Body of pancreas (tissue), 4 donors: ENCODE data around the gene EXOSC7. TPM values are rescaled to one million over a fixed set of nuclear protein-coding genes. Genes with fewer than 3 reads are reported as not detected.

Source experiments
- ATAC-seq: fragments of 150-250 bp; one replicate; pipeline ENCODE4 v1.9.1; 2016
- DNase-seq, 4 donors: peaks; one replicate each; pipeline ENCODE4 v3.0.0-alpha.2; 2019
- H3K27ac ChIP-seq, 4 donors: fragments of 200-600 bp; sonication (generic); 1 replicate in 3 of 4; 2 replicates in 1 of 4; pipeline versions ENCODE4 v1.5.1 to v1.6.1; 2016 to 2019; ENCODE audit warnings: mild to moderate bottlenecking in 1 of 4, mixed read lengths in 1 of 4, moderate library complexity in 1 of 4
- H3K27me3 ChIP-seq, 2 donors: fragments of 200-600 bp; sonication (generic); one replicate each; pipeline ENCODE4 v1.6.0; 2016; ENCODE audit warnings: mild to moderate bottlenecking in 1 of 2
- H3K36me3 ChIP-seq, 2 donors: fragments of 200-600 bp; sonication (generic); replicated peaks in 1 of 2; 2 replicates each; pipeline ENCODE4 v1.5.1; 2016; ENCODE audit warnings: low read depth in 2 of 2; ENCODE audit not compliant: insufficient read depth in 1 of 2
- H3K4me1 ChIP-seq: fragments of 200-600 bp; sonication (generic); one replicate; pipeline ENCODE4 v1.6.0; 2016
- H3K4me3 ChIP-seq, 2 donors: fragments of 200-600 bp; sonication (generic); 1 replicate in 1 of 2; 2 replicates in 1 of 2; pipeline ENCODE4 v1.5.1; 2016 to 2019
- H3K9me3 ChIP-seq, 3 donors: fragments of 200-600 bp; sonication (generic); 1 replicate in 2 of 3; 2 replicates in 1 of 3; pipeline ENCODE4 v1.5.1; 2016
- POLR2A ChIP-seq, 3 donors: fragments of 450-650 bp; IDR thresholded peaks; one replicate each; pipeline ENCODE4 v1.6.1; 2016; ENCODE audit warnings: antibody characterized with exemption in 3 of 3, mild to moderate bottlenecking in 2 of 3
- WGBS, 2 donors: methylation state at CpG; one replicate each; pipeline ENCODE4 v1.1.5; 2017; 5-methylcytosine and 5-hydroxymethylcytosine counted together
- intact Hi-C: fragments of 100-400 bp; cut with DNase I; formaldehyde crosslinking; loops from one replicate; pipeline ENCODE4 v1.15.1; 2023
- total RNA-seq, 2 donors: library from RNA; depleted of rRNA; stranded (reverse); fragments of >200 nt; gene quantifications; one replicate each; pipeline ENCODE4 v1.1.0, GENCODE V29; 2016
- TF ChIP-seq, protein P1 (sequence below), 7 experiments: fragments of 450-650 bp in 4 of 7; fragments of 200-600 bp in 3 of 7; sonication (generic) in 3 of 7; IDR thresholded peaks; one replicate each; pipeline ENCODE4 v1.5.1; 2016 to 2019; ENCODE audit warnings: antibody characterized with exemption in 7 of 7

Gene EXOSC7
- total RNA-seq, 2 donors from 2014 or later, result 18.2 to 33.6 TPM

DNA sequence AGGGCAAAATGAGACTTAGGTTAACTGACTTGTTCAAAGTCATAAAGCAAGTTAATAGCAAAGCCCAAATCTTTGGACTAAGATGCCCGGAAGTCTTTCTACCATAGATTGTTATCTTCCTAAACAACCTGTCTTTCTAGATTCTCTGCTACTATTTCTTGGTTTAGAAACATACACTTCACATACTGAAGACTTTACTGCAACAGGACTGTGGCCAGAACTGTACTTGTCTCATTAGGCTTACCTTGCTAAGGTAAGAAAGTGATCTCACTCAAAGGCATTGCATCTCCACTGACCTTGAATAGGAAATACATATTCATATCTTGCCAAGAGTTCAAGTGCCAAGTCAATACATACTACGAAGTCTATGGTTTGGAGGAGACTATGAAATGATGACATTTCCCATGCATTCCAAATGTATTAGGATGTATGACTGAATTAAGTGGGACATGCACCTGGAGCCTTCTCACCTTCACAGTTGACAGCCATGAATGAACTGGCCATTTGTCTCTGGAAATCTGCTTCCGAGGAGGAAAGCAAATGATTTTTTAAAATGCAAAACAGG is 5.0 kb upstream of the EXOSC7 start:
- Histone ChIP-seq H3K4me3 (no peak overlapping the region), H3K27me3 (no peaks in the 10 kb centered on the region), H3K27ac (no peak overlapping the region), H3K36me3 (no peaks in the 10 kb centered on the region), H3K4me1 (peaks cover 15% of the 10 kb centered on the region), H3K9me3 (no peaks in the 10 kb centered on the region)
- DNase-seq (no peak), ATAC-seq (no peak)
- intact Hi-C loops, result no loop called here
- WGBS, 2 donors, result 54 to 56% methylated on average over 3 of the region's 3 CpGs
- TF ChIP-seq, protein P1, sequence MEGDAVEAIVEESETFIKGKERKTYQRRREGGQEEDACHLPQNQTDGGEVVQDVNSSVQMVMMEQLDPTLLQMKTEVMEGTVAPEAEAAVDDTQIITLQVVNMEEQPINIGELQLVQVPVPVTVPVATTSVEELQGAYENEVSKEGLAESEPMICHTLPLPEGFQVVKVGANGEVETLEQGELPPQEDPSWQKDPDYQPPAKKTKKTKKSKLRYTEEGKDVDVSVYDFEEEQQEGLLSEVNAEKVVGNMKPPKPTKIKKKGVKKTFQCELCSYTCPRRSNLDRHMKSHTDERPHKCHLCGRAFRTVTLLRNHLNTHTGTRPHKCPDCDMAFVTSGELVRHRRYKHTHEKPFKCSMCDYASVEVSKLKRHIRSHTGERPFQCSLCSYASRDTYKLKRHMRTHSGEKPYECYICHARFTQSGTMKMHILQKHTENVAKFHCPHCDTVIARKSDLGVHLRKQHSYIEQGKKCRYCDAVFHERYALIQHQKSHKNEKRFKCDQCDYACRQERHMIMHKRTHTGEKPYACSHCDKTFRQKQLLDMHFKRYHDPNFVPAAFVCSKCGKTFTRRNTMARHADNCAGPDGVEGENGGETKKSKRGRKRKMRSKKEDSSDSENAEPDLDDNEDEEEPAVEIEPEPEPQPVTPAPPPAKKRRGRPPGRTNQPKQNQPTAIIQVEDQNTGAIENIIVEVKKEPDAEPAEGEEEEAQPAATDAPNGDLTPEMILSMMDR (IDR thresholded peaks at IDR 0.05), result no peak
- TF ChIP-seq POLR2A (IDR thresholded peaks at IDR 0.05), result no peak

DNA sequence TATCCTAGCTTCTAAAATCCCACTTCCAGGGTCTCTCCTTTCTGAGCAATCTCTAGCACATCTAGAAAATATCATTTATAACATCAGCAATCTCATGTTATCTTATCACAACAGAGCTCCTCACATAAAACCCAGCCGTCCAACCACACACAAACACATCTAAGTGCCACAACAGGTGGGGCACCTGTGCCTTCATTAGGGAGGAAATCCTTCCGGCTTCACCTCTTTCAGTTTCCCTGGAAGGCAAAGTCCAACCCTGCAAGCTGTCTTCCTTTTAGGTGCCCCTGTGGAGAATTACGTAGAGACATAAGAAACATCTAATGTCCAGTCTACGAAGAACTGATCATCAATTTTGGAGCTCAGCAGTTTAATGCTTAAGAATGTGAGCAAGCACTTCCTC is 1.6 kb upstream of the EXOSC7 start:
- ATAC-seq, result no peak
- Histone ChIP-seq H3K27ac (no peak overlapping the region), H3K9me3 (no peaks in the 10 kb centered on the region), H3K4me1 (peaks cover 28% of the 10 kb centered on the region), H3K36me3 (no peaks in the 10 kb centered on the region), H3K4me3 (no peak overlapping the region), H3K27me3 (no peaks in the 10 kb centered on the region)
- intact Hi-C loops, result no loop called here
- DNase-seq, result no peak
- WGBS, 2 donors, result 31 to 49% methylated on average over 2 to 4 of the region's 4 CpGs
- no peak for TF ChIP-seq POLR2A (IDR thresholded peaks at IDR 0.05)
- TF ChIP-seq, protein P1 (IDR thresholded peaks at IDR 0.05), result no peak

DNA sequence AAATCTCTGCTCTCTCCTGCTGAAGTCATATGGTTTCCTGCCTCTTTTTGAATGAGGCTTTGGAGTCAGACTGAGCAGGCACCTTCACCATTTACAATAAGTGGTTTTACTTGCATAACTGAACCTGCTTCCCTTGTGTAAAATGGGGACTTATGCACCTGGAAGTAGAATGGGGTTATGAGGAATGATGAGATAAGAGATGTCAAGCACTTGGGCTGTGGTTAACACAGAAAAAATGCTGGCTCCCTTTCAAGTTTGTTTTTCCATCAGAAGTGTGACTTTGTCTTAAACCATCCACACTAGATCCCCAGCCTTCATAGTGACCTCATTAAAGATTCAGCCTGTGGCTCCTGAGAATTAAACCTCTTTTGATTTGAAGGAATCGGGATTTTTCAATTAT is 5.2 kb downstream of the EXOSC7 start:
- Histone ChIP-seq H3K4me3 (no peak overlapping the region), H3K36me3 (no peaks in the 10 kb centered on the region), H3K27ac (no peak overlapping the region), H3K27me3 (no peaks in the 10 kb centered on the region), H3K4me1 (peaks cover 49% of the 10 kb centered on the region), H3K9me3 (no peaks in the 10 kb centered on the region)
- 42 to 67% methylated on average over 1 of the region's 1 CpG for WGBS, 2 donors
- TF ChIP-seq POLR2A (IDR thresholded peaks at IDR 0.05), result no peak
- TF ChIP-seq, protein P1 (IDR thresholded peaks at IDR 0.05), result no peak
- intact Hi-C loops, result no loop called here
- no peak for DNase-seq
- ATAC-seq, result no peak

DNA sequence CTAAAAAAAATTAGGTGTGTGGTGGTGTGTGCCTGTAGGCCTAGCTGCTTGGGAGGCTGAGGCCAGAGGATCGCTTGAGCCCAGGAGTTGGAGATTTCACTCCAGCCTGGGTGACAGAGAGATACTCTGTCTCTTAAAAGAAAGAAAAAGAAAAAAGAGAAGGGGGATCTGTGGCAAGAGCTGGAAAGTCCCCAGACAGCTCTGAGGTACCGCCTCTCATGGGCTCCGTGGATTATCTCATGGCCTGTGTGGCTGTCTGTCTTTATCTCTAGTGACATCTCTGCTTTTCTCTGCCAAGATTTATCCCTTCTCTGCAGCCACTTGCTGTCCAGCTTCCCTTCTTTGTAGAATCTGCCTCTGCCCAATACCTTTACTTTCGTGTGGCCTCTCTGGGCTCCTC is 5.7 kb downstream of the EXOSC7 start:
- Histone ChIP-seq H3K9me3 (no peaks in the 10 kb centered on the region), H3K4me1 (peaks cover 48% of the 10 kb centered on the region), H3K36me3 (no peaks in the 10 kb centered on the region), H3K27me3 (no peaks in the 10 kb centered on the region), H3K4me3 (no peak overlapping the region), H3K27ac (no peak overlapping the region)
- WGBS, 2 donors, result 80 to 84% methylated on average over 4 of the region's 4 CpGs
- ATAC-seq (no peak), DNase-seq (no peak)
- no peak for TF ChIP-seq POLR2A (IDR thresholded peaks at IDR 0.05)
- TF ChIP-seq, protein P1 (IDR thresholded peaks at IDR 0.05), result no peak
- intact Hi-C loops, result no loop called here

DNA sequence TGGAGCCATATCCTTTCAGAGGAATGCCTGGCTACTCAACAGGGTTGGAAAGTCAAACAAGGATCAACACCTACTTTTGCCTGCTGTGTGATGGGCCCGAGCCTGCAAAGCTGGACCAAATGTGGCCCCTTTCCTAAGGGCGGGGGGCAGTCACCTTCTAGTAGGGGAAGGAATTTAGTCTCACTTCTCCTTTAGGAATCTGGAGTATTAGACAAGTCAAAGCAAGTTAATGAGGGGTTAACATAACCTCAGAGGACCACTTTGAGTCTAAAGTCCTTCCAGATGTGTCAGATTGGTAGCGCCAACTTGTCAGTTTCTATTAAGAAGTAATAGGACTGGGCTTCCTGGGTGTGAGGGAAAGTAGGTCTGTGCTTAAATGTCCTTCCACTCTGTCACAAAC is 6.8 kb downstream of the EXOSC7 start:
- intact Hi-C loops, result no loop called here
- Histone ChIP-seq H3K27me3 (no peaks in the 10 kb centered on the region), H3K27ac (peak overlapping the region in 3 of 4 donors; percentile 30 to 68 (median 55)), H3K9me3 (no peaks in the 10 kb centered on the region), H3K36me3 (no peaks in the 10 kb centered on the region), H3K4me3 (no peak overlapping the region), H3K4me1 (peaks cover 38% of the 10 kb centered on the region)
- DNase-seq (no peak), ATAC-seq (no peak)
- no peak for TF ChIP-seq POLR2A (IDR thresholded peaks at IDR 0.05)
- TF ChIP-seq, protein P1 (IDR thresholded peaks at IDR 0.05), result no peak
- 68 to 83% methylated on average over 3 of the region's 3 CpGs for WGBS, 2 donors
